ENCODE data around the gene FSTL5.
A peak's percentile ranks its signal among the peaks of the same experiment; 100 is the strongest.

Gene FSTL5

DNA sequence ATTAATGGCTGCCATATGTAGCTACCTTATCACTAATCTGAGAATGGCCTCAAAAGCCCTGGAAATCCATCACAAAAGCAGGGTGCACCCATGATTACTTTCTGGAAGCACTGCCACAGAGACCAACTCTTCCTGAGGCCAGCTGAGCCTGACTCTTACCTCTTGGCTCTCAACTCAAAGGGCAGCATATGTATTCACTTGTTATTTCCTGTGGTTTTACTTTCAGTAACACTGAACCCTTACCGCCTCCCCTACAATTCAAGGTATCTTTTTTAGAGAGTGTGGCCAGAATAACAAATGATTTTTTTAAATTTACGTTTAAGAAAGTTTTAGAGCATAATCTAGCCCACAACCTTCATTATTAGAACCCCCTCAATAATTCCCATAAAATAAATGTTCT is 434.9 kb downstream of the FSTL5 start:
- H3K4me3 ChIP-seq (ENCODE audit: low read length) = no peak overlapping the region
- TF ChIP-seq, protein P1, sequence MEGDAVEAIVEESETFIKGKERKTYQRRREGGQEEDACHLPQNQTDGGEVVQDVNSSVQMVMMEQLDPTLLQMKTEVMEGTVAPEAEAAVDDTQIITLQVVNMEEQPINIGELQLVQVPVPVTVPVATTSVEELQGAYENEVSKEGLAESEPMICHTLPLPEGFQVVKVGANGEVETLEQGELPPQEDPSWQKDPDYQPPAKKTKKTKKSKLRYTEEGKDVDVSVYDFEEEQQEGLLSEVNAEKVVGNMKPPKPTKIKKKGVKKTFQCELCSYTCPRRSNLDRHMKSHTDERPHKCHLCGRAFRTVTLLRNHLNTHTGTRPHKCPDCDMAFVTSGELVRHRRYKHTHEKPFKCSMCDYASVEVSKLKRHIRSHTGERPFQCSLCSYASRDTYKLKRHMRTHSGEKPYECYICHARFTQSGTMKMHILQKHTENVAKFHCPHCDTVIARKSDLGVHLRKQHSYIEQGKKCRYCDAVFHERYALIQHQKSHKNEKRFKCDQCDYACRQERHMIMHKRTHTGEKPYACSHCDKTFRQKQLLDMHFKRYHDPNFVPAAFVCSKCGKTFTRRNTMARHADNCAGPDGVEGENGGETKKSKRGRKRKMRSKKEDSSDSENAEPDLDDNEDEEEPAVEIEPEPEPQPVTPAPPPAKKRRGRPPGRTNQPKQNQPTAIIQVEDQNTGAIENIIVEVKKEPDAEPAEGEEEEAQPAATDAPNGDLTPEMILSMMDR (conservative IDR thresholded peaks at IDR 0.05; ENCODE audit: low read depth, low read length) = no peak
- no peak for DNase-seq (ENCODE audit: low read depth)

DNA sequence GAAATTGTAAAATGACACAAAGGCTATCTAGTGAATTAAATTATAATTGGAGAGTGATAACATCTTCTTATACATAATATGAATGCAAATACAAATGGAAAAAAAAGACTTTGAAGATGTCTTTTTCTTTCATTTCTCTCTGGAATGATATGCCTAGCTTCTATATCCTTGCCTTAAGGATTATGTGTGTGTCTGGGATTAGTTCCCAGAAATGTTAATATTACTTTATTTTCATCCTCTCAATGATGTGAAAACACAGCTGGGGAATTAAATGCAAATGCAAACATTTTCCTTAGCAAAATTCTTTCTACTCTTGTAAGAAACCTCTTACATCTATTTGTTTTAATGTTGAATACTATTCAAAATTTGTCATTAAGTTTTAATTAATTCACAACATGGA is 441.9 kb downstream of the FSTL5 start:
- no peak overlapping the region for H3K4me3 ChIP-seq (ENCODE audit: low read length)
- TF ChIP-seq, protein P1 (conservative IDR thresholded peaks at IDR 0.05; ENCODE audit: low read depth, low read length) = no peak
- DNase-seq (ENCODE audit: low read depth) = no peak

DNA sequence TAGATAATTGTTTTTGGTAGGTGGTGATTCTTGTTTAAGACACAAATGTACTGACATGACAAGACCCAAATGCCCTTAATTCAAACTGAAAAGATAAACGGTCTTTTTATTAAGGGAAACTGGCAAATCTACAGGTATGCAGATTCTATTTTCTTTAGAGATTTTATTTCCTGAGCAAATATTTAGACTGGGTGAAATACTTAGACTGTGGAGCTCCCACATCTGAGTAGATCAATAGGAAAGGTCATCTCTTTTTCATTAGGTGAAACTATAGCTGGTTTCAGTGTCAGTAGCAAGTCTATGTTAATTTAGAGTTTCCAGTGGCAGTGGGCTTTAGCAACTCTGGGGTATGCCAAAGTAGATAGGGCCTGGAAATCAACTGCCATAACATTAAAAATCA is 446.7 kb downstream of the FSTL5 start:
- DNase-seq (ENCODE audit: low read depth) = no peak
- no peak overlapping the region for H3K4me3 ChIP-seq (ENCODE audit: low read length)
- TF ChIP-seq, protein P1 (conservative IDR thresholded peaks at IDR 0.05; ENCODE audit: low read depth, low read length) = no peak

DNA sequence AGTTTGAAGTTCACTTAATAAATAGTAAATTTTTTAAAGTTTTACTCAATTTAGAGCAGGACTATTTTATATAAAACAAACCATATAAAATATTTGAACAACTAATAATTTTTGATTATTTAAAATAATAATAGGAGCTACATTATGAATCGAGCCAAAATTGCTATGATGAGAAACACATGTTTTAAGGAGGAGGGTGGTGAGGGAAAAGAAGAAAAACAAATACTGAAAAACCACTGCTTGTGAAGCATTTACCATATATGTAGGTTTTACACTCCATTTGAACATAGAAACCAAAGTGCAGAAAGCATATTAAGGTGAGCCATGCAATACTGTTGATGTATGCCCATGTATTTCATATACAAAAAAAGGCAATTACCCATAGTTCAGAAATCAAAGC is 448.9 kb downstream of the FSTL5 start:
- no peak for DNase-seq (ENCODE audit: low read depth)
- no peak overlapping the region for H3K4me3 ChIP-seq (ENCODE audit: low read length)
- TF ChIP-seq, protein P1 (conservative IDR thresholded peaks at IDR 0.05; ENCODE audit: low read depth, low read length) = no peak

DNA sequence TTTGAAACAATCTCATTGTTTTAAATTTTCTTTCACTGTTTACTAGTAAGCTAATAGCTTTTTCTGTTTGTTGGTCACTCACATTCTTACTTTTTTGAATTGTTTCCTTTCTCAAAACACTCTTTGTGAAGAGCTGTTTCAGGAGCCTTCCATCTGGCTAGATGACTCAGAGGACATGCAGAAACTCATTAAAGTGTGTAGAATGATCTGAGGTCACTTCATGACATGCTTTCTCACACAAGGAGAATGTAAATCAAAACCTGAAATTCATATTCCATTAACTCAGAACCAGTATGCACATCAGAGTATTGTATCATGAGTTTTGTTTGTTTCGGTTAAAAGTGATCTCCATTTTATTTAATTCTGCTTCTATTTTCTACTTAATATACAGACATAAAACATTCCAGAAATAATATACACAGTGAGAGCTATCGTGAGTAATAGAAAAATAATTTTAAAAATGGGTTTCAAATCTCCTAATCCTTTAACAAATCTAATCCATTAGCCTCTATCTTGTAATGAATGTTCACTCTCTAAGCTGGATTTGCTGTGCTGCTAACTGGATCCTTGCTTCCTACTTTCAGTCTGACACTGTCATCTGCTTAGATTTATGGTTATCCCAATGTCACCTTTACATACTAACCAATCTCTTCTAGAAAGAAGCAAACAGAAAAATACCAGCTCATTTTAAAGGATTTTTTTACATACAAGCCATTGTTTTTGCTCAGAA is 449.6 kb downstream of the FSTL5 start:
- DNase-seq (ENCODE audit: low read depth) = peak; percentile 69
- H3K4me3 ChIP-seq (ENCODE audit: low read length) = no peak overlapping the region
- TF ChIP-seq, protein P1 (conservative IDR thresholded peaks at IDR 0.05; ENCODE audit: low read depth, low read length) = no peak

DNA sequence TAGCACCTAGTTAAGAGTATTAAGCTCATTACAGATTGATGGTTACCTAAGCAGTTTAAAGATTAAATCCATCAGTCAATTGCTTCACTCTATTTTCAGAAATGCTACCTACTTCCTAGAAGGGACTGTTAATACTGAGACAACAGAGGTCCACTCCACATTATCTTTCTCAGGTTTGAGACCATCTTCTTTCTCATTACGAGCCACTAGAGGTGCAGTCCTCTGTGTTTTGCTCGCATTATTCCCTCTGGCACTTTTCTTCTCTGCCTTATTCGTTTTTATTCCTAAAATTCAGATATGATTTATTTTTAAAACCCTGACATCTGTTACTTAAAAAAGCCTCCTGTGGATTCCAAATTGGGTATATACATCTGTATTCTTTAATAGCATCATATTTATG is 459.1 kb downstream of the FSTL5 start:
- no peak for DNase-seq (ENCODE audit: low read depth)
- TF ChIP-seq, protein P1 (conservative IDR thresholded peaks at IDR 0.05; ENCODE audit: low read depth, low read length) = peak; percentile 19
- H3K4me3 ChIP-seq (ENCODE audit: low read length) = no peak overlapping the region

DNA sequence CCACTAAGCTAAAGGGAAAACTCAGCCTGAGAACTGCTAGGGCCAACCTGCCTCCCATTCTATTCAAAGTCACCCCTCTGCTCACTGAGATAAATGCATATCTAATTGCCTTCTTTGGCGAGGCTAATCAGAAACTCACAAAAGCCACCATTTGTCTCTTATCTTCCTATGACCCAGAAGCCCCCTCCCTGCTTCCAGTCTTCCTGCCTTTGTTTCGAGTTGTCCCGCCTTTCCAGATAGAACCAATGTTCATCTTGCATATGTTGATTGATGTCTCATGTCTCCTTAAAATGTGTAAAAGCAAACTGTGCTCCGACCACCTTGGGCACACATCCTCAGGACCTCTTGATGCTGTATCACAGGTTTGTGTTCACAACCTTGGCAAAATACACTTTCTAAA is 459.8 kb downstream of the FSTL5 start:
- TF ChIP-seq, protein P1 (conservative IDR thresholded peaks at IDR 0.05; ENCODE audit: low read depth, low read length) = no peak
- no peak overlapping the region for H3K4me3 ChIP-seq (ENCODE audit: low read length)
- DNase-seq (ENCODE audit: low read depth) = no peak

All from retinal pigment epithelial cell (primary cell).